Breast epithelium (tissue), 3 donors: ENCODE data around the gene TMEM255B.

Experiments used
- POLR2A ChIP-seq: fragments of 450-650 bp; IDR thresholded peaks from one replicate; pipeline ENCODE4 v1.6.1; 2016; ENCODE audit warnings: antibody characterized with exemption, mild to moderate bottlenecking, moderate library complexity
- POLR2AphosphoS5 ChIP-seq, 3 donors: sonication (generic); formaldehyde crosslinking; IDR thresholded peaks; one replicate each; pipeline ENCODE4 v1.6.1; 2017; ENCODE audit warnings: antibody characterized with exemption in 3 of 3

GRCh38 chr13:113768018-113768905 lies 9.2 kb downstream of the TMEM255B start:
- TF ChIP-seq POLR2A (no peak), POLR2AphosphoS5 (IDR thresholded peaks at IDR 0.05) (no peak)
